Stimulated activated CD8-positive, alpha-beta memory T cell treated with anti-CD3 and anti-CD28 coated beads, Interleukin-2, amount 100 ng/mL, for 1 hour (primary cell): ENCODE measurements around the gene KIAA1755.
"Not testable (repeated sequence)": the region's sequence is repeated elsewhere in the genome, so short reads cannot be mapped to it uniquely, and the experiment has no call there.

ENCODE experiments used
- DNase-seq, 2 donors: peaks; one replicate each; pipeline ENCODE4 v3.0.0-alpha.2; 2020; ENCODE audit warnings: low read depth in 2 of 2

The KIAA1755 gene

GRCh38 chr20:38286586-38287531 is 26.3 kb upstream of the KIAA1755 start:
- DNase-seq = no peak

GRCh38 chr20:38284893-38285444 is 24.4 kb upstream of the KIAA1755 start:
- DNase-seq = no peak

GRCh38 chr20:38284066-38284650 is 23.6 kb upstream of the KIAA1755 start:
- not testable (repeated sequence) for DNase-seq

GRCh38 chr20:38283236-38283635 is 22.7 kb upstream of the KIAA1755 start:
- DNase-seq = no peak

GRCh38 chr20:38281176-38281915 is 20.8 kb upstream of the KIAA1755 start:
- not testable (repeated sequence) for DNase-seq

- DNase-seq = no peak
These were observed 18.2 kb upstream of the KIAA1755 start for GRCh38 chr20:38278763-38279162.

GRCh38 chr20:38278131-38278530 is 17.6 kb upstream of the KIAA1755 start:
- no peak for DNase-seq

- DNase-seq = no peak
These were observed 17.2 kb upstream of the KIAA1755 start for GRCh38 chr20:38277691-38278090.

GRCh38 chr20:38277285-38277684 is 16.8 kb upstream of the KIAA1755 start:
- no peak for DNase-seq

- DNase-seq = no peak
These were observed 15.4 kb upstream of the KIAA1755 start for GRCh38 chr20:38275815-38276550.

GRCh38 chr20:38272961-38273360 is 12.4 kb upstream of the KIAA1755 start:
- DNase-seq = no peak

- DNase-seq = no peak
These were observed 11.9 kb upstream of the KIAA1755 start for GRCh38 chr20:38272398-38272797.

- no peak for DNase-seq
These were observed 11.1 kb upstream of the KIAA1755 start for GRCh38 chr20:38271608-38272120.

GRCh38 chr20:38270869-38271605 is 10.5 kb upstream of the KIAA1755 start:
- DNase-seq = no peak

GRCh38 chr20:38269715-38270114 is 9.2 kb upstream of the KIAA1755 start:
- DNase-seq = no peak

- no peak for DNase-seq
These were observed 8.5 kb upstream of the KIAA1755 start for GRCh38 chr20:38269040-38269439.

- no peak for DNase-seq
These were observed 7.5 kb upstream of the KIAA1755 start for GRCh38 chr20:38267901-38268514.

GRCh38 chr20:38267296-38267695 is 6.8 kb upstream of the KIAA1755 start:
- no peak for DNase-seq

GRCh38 chr20:38266426-38266825 is 5.9 kb upstream of the KIAA1755 start:
- no peak for DNase-seq

GRCh38 chr20:38262931-38263330 is 2.4 kb upstream of the KIAA1755 start:
- DNase-seq = no peak
